ENCODE results near the gene PARP15. TPM values are rescaled to one million over a fixed set of nuclear protein-coding genes. Genes with fewer than 3 reads are reported as not detected.

Gene PARP15
- total RNA-seq, 1 experiment from 2014 or later, result 0.12 TPM

GRCh38 chr3:122590610-122591009 lies 13.2 kb downstream of the PARP15 start:
- CTCF ChIA-PET, result no interaction called here
- Histone ChIP-seq H3K79me2 (ENCODE audit: insufficient read depth, low read length) (no peaks in the 10 kb centered on the region), H4K20me1 (ENCODE audit: insufficient read depth) (no peaks in the 10 kb centered on the region), H3K9ac (ENCODE audit: low read length) (no peak overlapping the region), H3K36me3 (ENCODE audit: control insufficient read depth in 1 of 2, insufficient read depth in 2 of 2, low read length in 2 of 2) (no peaks in the 10 kb centered on the region), H3K27ac (ENCODE audit: low read depth, low read length) (no peak overlapping the region), H3K9me3 (ENCODE audit: control insufficient read depth in 1 of 2, insufficient read depth in 1 of 2, low read depth in 1 of 2, low read length in 2 of 2) (no peaks in the 10 kb centered on the region), H3K4me3 (replicated peaks in 1 of 2; ENCODE audit: low read depth in 1 of 2, low read length in 2 of 2) (no peak overlapping the region), H2AFZ (ENCODE audit: low read depth, low read length, poor library complexity, severe bottlenecking) (no peak overlapping the region), H3K27me3 (ENCODE audit: insufficient read depth, low read length) (no peaks in the 10 kb centered on the region), H3K4me2 (ENCODE audit: low read length) (no peak overlapping the region), H3K9me2 (ENCODE audit: insufficient read depth) (no peaks in the 10 kb centered on the region), H3K4me1 (ENCODE audit: control insufficient read depth in 1 of 2, insufficient read depth in 2 of 2, low read length in 2 of 2) (peaks cover 0 to 3% of the 10 kb centered on the region in 2 experiments; a peak in 1 of 4 replicates)
- RAD21 ChIA-PET (ENCODE audit: low non-redundant PET in 1 of 2, low total read pairs in 2 of 2, uncharacterized antibody in 2 of 2, unreplicated experiment in 2 of 2), result no interaction called here
- DNase-seq (ENCODE audit: low read depth, low spot score) (no peak), ATAC-seq (no peak)
- intact Hi-C loops (cut with micrococcal nuclease), result no loop called here
- no TSS peak for BruUV-seq (replicated peaks)
- POLR2A ChIA-PET, result no interaction called here
- TF ChIP-seq RAD21 (IDR thresholded peaks at IDR 0.05; ENCODE audit: low read depth) (no peak), EZH2phosphoT487 (IDR thresholded peaks at IDR 0.05; ENCODE audit: borderline replicate concordance) (no peak), CEBPB (IDR thresholded peaks at IDR 0.05; ENCODE audit: low read depth) (no peak), ZNF274 (IDR thresholded peaks at IDR 0.05; ENCODE audit: low read depth, low read length) (no peak), REST (IDR thresholded peaks at IDR 0.05; ENCODE audit: low read depth) (no peak), SIN3A (IDR thresholded peaks at IDR 0.05; ENCODE audit: low read depth) (no peak), ELF1 (IDR thresholded peaks at IDR 0.05; ENCODE audit: borderline replicate concordance, low read depth) (no peak), CBX3 (IDR thresholded peaks at IDR 0.05; ENCODE audit: low read depth) (no peak)
